HepG2 (cell line): Measurements from ENCODE around the gene UBXN2A. TPM values are rescaled to one million over a fixed set of nuclear protein-coding genes. Genes with fewer than 3 reads are reported as not detected.
A peak's percentile ranks its signal among the peaks of the same experiment; 100 is the strongest.

ENCODE experiments used
- FOXK2 ChIP-seq: fragments of 450-650 bp; IDR thresholded peaks from 2 replicates; pipeline ENCODE4 v1.6.1; 2016
- HNRNPL ChIP-seq: fragments of 200-400 bp; formaldehyde crosslinking; IDR thresholded peaks from 2 replicates; pipeline ENCODE4 v1.6.1; 2017; ENCODE audit warnings: mild to moderate bottlenecking, low read depth, low read length
- MED1 ChIP-seq: sonication (generic); formaldehyde crosslinking; IDR thresholded peaks from 2 replicates; pipeline ENCODE4 v1.4.0; 2020; ENCODE audit warnings: missing genetic modification reagents
- MTF1 ChIP-seq: sonication (generic); formaldehyde crosslinking; IDR thresholded peaks from 2 replicates; pipeline ENCODE4 v1.5.0; 2020; ENCODE audit warnings: missing genetic modification reagents
- NCOA1 ChIP-seq: sonication (generic); formaldehyde crosslinking; IDR thresholded peaks from 2 replicates; pipeline ENCODE4 v1.9.0; 2021; ENCODE audit warnings: missing genetic modification reagents
- PCBP1 ChIP-seq: fragments of 200-400 bp; formaldehyde crosslinking; IDR thresholded peaks from 2 replicates; pipeline ENCODE4 v1.6.1; 2017; ENCODE audit warnings: mild to moderate bottlenecking, low read depth, low read length, borderline replicate concordance
- SOX6 ChIP-seq, 2 experiments: fragments of 450-650 bp in 1 of 2; sonication (generic) in 1 of 2; formaldehyde crosslinking in 1 of 2; IDR thresholded peaks; 2 replicates each; pipeline versions ENCODE4 v1.4.0 to v1.6.1; 2017 to 2020; ENCODE audit warnings: antibody characterized with exemption in 1 of 2, mild to moderate bottlenecking in 1 of 2, missing genetic modification reagents in 1 of 2
- TBX3 ChIP-seq: fragments of 450-650 bp; IDR thresholded peaks from 2 replicates; pipeline ENCODE4 v1.6.1; 2017; ENCODE audit warnings: antibody characterized with exemption, mild to moderate bottlenecking, inconsistent platforms, borderline replicate concordance
- ZC3H4 ChIP-seq: sonication (generic); formaldehyde crosslinking; IDR thresholded peaks from 2 replicates; pipeline ENCODE4 v1.4.0; 2020; ENCODE audit warnings: missing genetic modification reagents, borderline replicate concordance
- ZNF260 ChIP-seq: sonication (generic); formaldehyde crosslinking; IDR thresholded peaks from 2 replicates; pipeline ENCODE4 v1.4.0; 2020; ENCODE audit warnings: missing genetic modification reagents, low read depth, mild to moderate bottlenecking, borderline replicate concordance
- ZNF446 ChIP-seq: sonication (generic); formaldehyde crosslinking; IDR thresholded peaks from 2 replicates; pipeline ENCODE4 v1.5.0; 2020; ENCODE audit warnings: mild to moderate bottlenecking, missing genetic modification reagents
- ZNF724P ChIP-seq: sonication (generic); formaldehyde crosslinking; IDR thresholded peaks from 2 replicates; pipeline ENCODE4 v1.8.0; 2022; ENCODE audit warnings: missing genetic modification reagents, borderline replicate concordance
- ZNF775 ChIP-seq: sonication (generic); formaldehyde crosslinking; IDR thresholded peaks from 2 replicates; pipeline ENCODE4 v1.4.0; 2020; ENCODE audit warnings: missing genetic modification reagents, mild to moderate bottlenecking, moderate library complexity, borderline replicate concordance
- ZNF780A ChIP-seq: sonication (generic); formaldehyde crosslinking; IDR thresholded peaks from 2 replicates; pipeline ENCODE4 v1.8.0; 2022; ENCODE audit warnings: mild to moderate bottlenecking, missing genetic modification reagents, moderate library complexity
- ZSCAN29 ChIP-seq: sonication (generic); formaldehyde crosslinking; conservative IDR thresholded peaks from 2 replicates; pipeline ENCODE4 v1.4.0; 2020; ENCODE audit warnings: mild to moderate bottlenecking, missing genetic modification reagents
- polyA plus RNA-seq, 8 experiments: library from polyadenylated mRNA; depleted of rRNA in 3 of 8; stranded (reverse) in 7 of 8; unstranded in 1 of 8; fragments of >200 nt; fragmentation: Illumina TruSeq in 4 of 8; extraction: Trizol in 4 of 8; gene quantifications; 2 replicates each; pipeline versions ENCODE4 v1.2.1 to v1.2.3, GENCODE V29; 2011 to 2016; ENCODE audit warnings: low read depth in 4 of 8, missing spikeins in 1 of 8, mixed read lengths in 1 of 8; ENCODE audit not compliant: insufficient read depth in 1 of 8
- total RNA-seq, 5 experiments: library from RNA; depleted of rRNA; stranded (reverse); fragments of >200 nt; fragmentation: Illumina TruSeq; extraction: Trizol; gene quantifications; 2 replicates each; pipeline ENCODE4 v1.2.3, GENCODE V29; 2016; ENCODE audit warnings: low read depth in 1 of 5
- TF ChIP-seq, protein P1 (sequence below): sonication (generic); formaldehyde crosslinking; IDR thresholded peaks from 2 replicates; pipeline ENCODE4 v1.4.0; 2020; ENCODE audit warnings: missing genetic modification reagents, borderline replicate concordance
- TF ChIP-seq, protein P2 (sequence below): sonication (generic); formaldehyde crosslinking; conservative IDR thresholded peaks from 2 replicates; pipeline ENCODE4 v1.4.0; 2020; ENCODE audit warnings: missing genetic modification reagents
- TF ChIP-seq, protein P3 (sequence below): sonication (generic); formaldehyde crosslinking; conservative IDR thresholded peaks from 2 replicates; pipeline ENCODE4 v1.4.0; 2020; ENCODE audit warnings: missing genetic modification reagents
- TF ChIP-seq, protein P4 (sequence below): sonication (generic); formaldehyde crosslinking; IDR thresholded peaks from 2 replicates; pipeline ENCODE4 v1.8.1; 2023; ENCODE audit warnings: missing genetic modification reagents, inconsistent platforms, borderline replicate concordance

Gene UBXN2A
- total and polyA plus RNA-seq, 2 of the 13 experiments (the other 11 are each of a cell fraction or from before 2014, with no cell fraction given): 8.3 to 20.9 TPM

DNA sequence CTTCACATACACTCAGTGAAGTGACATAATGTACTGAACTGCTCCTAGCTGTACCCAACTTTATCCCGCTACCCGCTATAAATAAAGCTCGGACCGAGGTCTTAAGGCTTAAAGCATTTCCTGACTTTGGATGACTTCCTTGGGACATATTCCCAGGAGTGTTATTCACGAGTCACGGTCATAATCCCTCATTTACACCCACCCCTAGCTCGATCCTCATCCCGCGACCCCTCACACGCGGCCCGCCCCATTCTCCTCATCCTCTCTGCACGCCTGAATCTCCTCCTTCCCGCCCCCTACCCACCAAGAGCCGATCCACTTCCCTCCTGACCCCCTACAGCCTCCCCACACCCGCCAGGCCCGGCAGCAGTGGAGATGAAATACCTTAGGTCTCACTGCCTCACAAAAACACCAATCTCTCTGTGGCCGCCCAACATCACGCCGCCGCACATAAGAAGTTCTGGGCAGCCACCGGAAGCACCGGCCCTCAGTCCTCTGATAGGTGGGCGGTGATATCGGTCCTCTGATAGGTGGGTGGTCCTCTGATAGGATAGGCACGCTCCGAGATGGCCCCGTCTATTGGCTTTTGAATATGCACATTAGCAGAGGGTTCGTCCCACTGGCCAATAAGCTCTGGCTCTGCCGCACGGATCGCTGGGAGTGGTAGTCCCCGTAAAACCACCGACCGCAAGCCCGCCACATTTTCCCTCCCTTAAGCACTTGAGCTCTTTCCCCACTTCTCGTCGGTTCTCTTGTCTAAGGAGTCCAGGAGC is 106.9 kb downstream of the UBXN2A start, which contains the start of gene WDCP (continued):
- TF ChIP-seq, protein P1, sequence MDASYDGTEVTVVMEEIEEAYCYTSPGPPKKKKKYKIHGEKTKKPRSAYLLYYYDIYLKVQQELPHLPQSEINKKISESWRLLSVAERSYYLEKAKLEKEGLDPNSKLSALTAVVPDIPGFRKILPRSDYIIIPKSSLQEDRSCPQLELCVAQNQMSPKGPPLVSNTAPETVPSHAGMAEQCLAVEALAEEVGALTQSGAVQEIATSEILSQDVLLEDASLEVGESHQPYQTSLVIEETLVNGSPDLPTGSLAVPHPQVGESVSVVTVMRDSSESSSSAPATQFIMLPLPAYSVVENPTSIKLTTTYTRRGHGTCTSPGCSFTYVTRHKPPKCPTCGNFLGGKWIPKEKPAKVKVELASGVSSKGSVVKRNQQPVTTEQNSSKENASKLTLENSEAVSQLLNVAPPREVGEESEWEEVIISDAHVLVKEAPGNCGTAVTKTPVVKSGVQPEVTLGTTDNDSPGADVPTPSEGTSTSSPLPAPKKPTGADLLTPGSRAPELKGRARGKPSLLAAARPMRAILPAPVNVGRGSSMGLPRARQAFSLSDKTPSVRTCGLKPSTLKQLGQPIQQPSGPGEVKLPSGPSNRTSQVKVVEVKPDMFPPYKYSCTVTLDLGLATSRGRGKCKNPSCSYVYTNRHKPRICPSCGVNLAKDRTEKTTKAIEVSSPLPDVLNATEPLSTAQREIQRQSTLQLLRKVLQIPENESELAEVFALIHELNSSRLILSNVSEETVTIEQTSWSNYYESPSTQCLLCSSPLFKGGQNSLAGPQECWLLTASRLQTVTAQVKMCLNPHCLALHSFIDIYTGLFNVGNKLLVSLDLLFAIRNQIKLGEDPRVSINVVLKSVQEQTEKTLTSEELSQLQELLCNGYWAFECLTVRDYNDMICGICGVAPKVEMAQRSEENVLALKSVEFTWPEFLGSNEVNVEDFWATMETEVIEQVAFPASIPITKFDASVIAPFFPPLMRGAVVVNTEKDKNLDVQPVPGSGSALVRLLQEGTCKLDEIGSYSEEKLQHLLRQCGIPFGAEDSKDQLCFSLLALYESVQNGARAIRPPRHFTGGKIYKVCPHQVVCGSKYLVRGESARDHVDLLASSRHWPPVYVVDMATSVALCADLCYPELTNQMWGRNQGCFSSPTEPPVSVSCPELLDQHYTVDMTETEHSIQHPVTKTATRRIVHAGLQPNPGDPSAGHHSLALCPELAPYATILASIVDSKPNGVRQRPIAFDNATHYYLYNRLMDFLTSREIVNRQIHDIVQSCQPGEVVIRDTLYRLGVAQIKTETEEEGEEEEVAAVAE (CRISPR knock-in tag): peak; percentile 33; the same call in 1 of the 2 replicates
- TF ChIP-seq ZNF724P: no peak
- TF ChIP-seq ZNF775 (CRISPR knock-in tag): no peak
- no peak for TF ChIP-seq HNRNPL
- TF ChIP-seq SOX6 (IDR thresholded peaks at IDR 0.05): no peak
- TF ChIP-seq SOX6 (CRISPR knock-in tag; IDR thresholded peaks at IDR 0.05): peak; percentile 71
- TF ChIP-seq PCBP1: peak; percentile 67; the same call in 1 of the 2 replicates
- no peak for TF ChIP-seq MTF1 (CRISPR knock-in tag)
- no peak for TF ChIP-seq NCOA1 (CRISPR knock-in tag)
- no peak; the same call in 1 of the 2 replicates for TF ChIP-seq ZNF780A (CRISPR knock-in tag)
- TF ChIP-seq ZNF446: no peak; the same call in 1 of the 2 replicates
- TF ChIP-seq MED1 (CRISPR knock-in tag): peak; percentile 81
- no peak for TF ChIP-seq TBX3
- no peak for TF ChIP-seq FOXK2
- TF ChIP-seq, protein P2, sequence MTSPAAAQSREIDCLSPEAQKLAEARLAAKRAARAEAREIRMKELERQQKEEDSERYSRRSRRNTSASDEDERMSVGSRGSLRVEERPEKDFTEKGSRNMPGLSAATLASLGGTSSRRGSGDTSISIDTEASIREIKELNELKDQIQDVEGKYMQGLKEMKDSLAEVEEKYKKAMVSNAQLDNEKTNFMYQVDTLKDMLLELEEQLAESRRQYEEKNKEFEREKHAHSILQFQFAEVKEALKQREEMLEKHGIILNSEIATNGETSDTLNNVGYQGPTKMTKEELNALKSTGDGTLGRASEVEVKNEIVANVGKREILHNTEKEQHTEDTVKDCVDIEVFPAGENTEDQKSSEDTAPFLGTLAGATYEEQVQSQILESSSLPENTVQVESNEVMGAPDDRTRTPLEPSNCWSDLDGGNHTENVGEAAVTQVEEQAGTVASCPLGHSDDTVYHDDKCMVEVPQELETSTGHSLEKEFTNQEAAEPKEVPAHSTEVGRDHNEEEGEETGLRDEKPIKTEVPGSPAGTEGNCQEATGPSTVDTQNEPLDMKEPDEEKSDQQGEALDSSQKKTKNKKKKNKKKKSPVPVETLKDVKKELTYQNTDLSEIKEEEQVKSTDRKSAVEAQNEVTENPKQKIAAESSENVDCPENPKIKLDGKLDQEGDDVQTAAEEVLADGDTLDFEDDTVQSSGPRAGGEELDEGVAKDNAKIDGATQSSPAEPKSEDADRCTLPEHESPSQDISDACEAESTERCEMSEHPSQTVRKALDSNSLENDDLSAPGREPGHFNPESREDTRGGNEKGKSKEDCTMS: no peak
- no peak for TF ChIP-seq ZSCAN29 (CRISPR knock-in tag)
- TF ChIP-seq, protein P3, sequence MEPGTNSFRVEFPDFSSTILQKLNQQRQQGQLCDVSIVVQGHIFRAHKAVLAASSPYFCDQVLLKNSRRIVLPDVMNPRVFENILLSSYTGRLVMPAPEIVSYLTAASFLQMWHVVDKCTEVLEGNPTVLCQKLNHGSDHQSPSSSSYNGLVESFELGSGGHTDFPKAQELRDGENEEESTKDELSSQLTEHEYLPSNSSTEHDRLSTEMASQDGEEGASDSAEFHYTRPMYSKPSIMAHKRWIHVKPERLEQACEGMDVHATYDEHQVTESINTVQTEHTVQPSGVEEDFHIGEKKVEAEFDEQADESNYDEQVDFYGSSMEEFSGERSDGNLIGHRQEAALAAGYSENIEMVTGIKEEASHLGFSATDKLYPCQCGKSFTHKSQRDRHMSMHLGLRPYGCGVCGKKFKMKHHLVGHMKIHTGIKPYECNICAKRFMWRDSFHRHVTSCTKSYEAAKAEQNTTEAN (CRISPR knock-in tag): no peak
- TF ChIP-seq, protein P4, sequence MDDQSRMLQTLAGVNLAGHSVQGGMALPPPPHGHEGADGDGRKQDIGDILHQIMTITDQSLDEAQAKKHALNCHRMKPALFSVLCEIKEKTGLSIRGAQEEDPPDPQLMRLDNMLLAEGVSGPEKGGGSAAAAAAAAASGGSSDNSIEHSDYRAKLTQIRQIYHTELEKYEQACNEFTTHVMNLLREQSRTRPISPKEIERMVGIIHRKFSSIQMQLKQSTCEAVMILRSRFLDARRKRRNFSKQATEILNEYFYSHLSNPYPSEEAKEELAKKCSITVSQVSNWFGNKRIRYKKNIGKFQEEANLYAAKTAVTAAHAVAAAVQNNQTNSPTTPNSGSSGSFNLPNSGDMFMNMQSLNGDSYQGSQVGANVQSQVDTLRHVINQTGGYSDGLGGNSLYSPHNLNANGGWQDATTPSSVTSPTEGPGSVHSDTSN (CRISPR knock-in tag): no peak
- TF ChIP-seq ZNF260: no peak
- TF ChIP-seq ZC3H4: no peak
